K562 (cell line): ENCODE data around the gene ZBTB20. TPM values are rescaled to one million over a fixed set of nuclear protein-coding genes. Genes with fewer than 3 reads are reported as not detected.

Experiments
- ATAC-seq: fragments of 200-7000 bp; cut with Tn5 transposase; 3 replicates; pipeline ENCODE4 v1.9.1; 2020; ENCODE audit warnings: moderate library complexity
- BruUV-seq: library from RNA; stranded (reverse); fragments of 400-500 nt; replicated peaks from 2 replicates; lab custom pipeline; 2021; lab: Mats Ljungman, UMichigan
- CTCF ChIA-PET: fragments of 300-600 bp; formaldehyde crosslinking; extraction: SDS; loops from one replicate; lab custom pipeline; 2021; ENCODE audit warnings: low intra/inter-chr PET ratio; lab: Yijun Ruan, JAX
- POLR2A ChIA-PET: fragments of 300-600, 350-650 bp; sonication (Branson Sonifier 250); formaldehyde crosslinking; extraction: SDS; loops from one replicate; lab custom pipeline; 2021; ENCODE audit warnings: antibody characterized with exemption, inconsistent platforms; lab: Yijun Ruan, JAX
- DNase-seq, 4 experiments: peaks; one replicate each; pipeline versions ENCODE4 v3.0.0 to v3.0.0-alpha.2; 2011 to 2018; ENCODE audit warnings: low spot score in 3 of 4, mixed read lengths in 3 of 4; ENCODE audit errors: extremely low read depth in 1 of 4
- FAIRE-seq: peaks from 2 replicates; lab custom pipeline; 2011; peaks lifted over from hg19 to GRCh38; lab: Jason Lieb, UNC
- H2AFZ ChIP-seq: 2 replicates; pipeline ENCODE4 v1.6.0; 2011; ENCODE audit warnings: low read depth, low read length, control low read depth, inconsistent platforms
- H3K27ac ChIP-seq: fragments of 200-600 bp; 3 replicates; pipeline ENCODE4 v1.8.0; 2011; ENCODE audit warnings: low read depth, mild to moderate bottlenecking, control low read depth, inconsistent platforms, low read length, moderate library complexity, mixed read lengths; ENCODE audit errors: extremely low read depth
- H3K27me3 ChIP-seq, 2 experiments: fragments of 300-600 bp in 1 of 2; 2 replicates in 1 of 2; 3 replicates in 1 of 2; pipeline versions ENCODE4 v1.6.0 to v1.8.0; 2011; ENCODE audit warnings: inconsistent platforms in 2 of 2, low read length in 2 of 2, mild to moderate bottlenecking in 1 of 2, mixed read lengths in 1 of 2, moderate library complexity in 1 of 2; ENCODE audit not compliant: control insufficient read depth in 2 of 2, insufficient read depth in 2 of 2
- H3K36me3 ChIP-seq: fragments of 300-600 bp; 3 replicates; pipeline ENCODE4 v1.8.0; 2011; ENCODE audit warnings: mild to moderate bottlenecking, low read length, inconsistent platforms; ENCODE audit not compliant: control insufficient read depth, insufficient read depth
- H3K4me1 ChIP-seq, 2 experiments: fragments of 200-600 bp in 1 of 2; replicated peaks in 1 of 2; 2 replicates in 1 of 2; 3 replicates in 1 of 2; pipeline versions ENCODE4 v1.5.1 to v1.8.0; 2011; ENCODE audit warnings: inconsistent platforms in 2 of 2, low read length in 2 of 2, mild to moderate bottlenecking in 1 of 2, mixed read lengths in 1 of 2, moderate library complexity in 1 of 2; ENCODE audit not compliant: control insufficient read depth in 2 of 2, insufficient read depth in 2 of 2
- H3K4me2 ChIP-seq: 2 replicates; pipeline ENCODE4 v1.6.1; 2011; ENCODE audit warnings: low read length, control low read depth, inconsistent platforms, mixed read lengths; ENCODE audit not compliant: insufficient read depth
- H3K4me3 ChIP-seq: fragments of 200-600 bp; sonication (generic), shearing (Covaris generic); 2 replicates; pipeline ENCODE4 v1.5.1; 2016; ENCODE audit warnings: control low read depth, inconsistent platforms
- H3K79me2 ChIP-seq: fragments of 200-600 bp; 3 replicates; pipeline ENCODE4 v1.8.0; 2011; ENCODE audit warnings: low read length, inconsistent platforms; ENCODE audit not compliant: control insufficient read depth, insufficient read depth
- H3K9ac ChIP-seq, 2 experiments: 2 replicates each; pipeline versions ENCODE4 v1.6.0 to v1.6.1; 2011; ENCODE audit warnings: low read depth in 2 of 2, low read length in 2 of 2, control low read depth in 1 of 2, inconsistent platforms in 1 of 2, mild to moderate bottlenecking in 1 of 2, mixed read lengths in 1 of 2; ENCODE audit not compliant: insufficient read depth in 1 of 2
- H3K9me1 ChIP-seq: one replicate; pipeline ENCODE4 v1.6.0; 2011; ENCODE audit warnings: inconsistent platforms, mild to moderate bottlenecking, low read length, moderate library complexity; ENCODE audit not compliant: control insufficient read depth, insufficient read depth
- H3K9me3 ChIP-seq: replicated peaks from 2 replicates; pipeline ENCODE4 v1.5.1; 2011; ENCODE audit warnings: low read depth, low read length, inconsistent platforms; ENCODE audit not compliant: control insufficient read depth, insufficient read depth
- H4K20me1 ChIP-seq: replicated peaks from 2 replicates; pipeline ENCODE4 v1.6.1; 2011; ENCODE audit warnings: low read length, inconsistent platforms, mixed read lengths; ENCODE audit not compliant: control insufficient read depth, insufficient read depth
- HNRNPK ChIP-seq: fragments of 200-400 bp; formaldehyde crosslinking; IDR thresholded peaks from one replicate; pipeline ENCODE4 v1.6.1; 2018; ENCODE audit warnings: mild to moderate bottlenecking, low read depth, low read length; ENCODE audit not compliant: poor library complexity, severe bottlenecking
- HSF4 ChIP-seq: fragments of 250-450 bp; sonication (Bioruptor Pico); IDR thresholded peaks from 2 replicates; pipeline ENCODE4 v2.1.2; 2022; ENCODE audit warnings: mild to moderate bottlenecking, moderate library complexity, borderline replicate concordance
- PCBP2 ChIP-seq: fragments of 200-400 bp; formaldehyde crosslinking; IDR thresholded peaks from 2 replicates; pipeline ENCODE4 v1.6.1; 2018; ENCODE audit warnings: low read length, low read depth, mild to moderate bottlenecking, moderate library complexity; ENCODE audit not compliant: poor library complexity, severe bottlenecking
- WGBS: fragments of 100-300 bp; shearing (Covaris generic); methylation state at CpG from one replicate; pipeline ENCODE4 v1.1.6; 2016; ENCODE audit warnings: low coverage, mixed read lengths; ENCODE audit not compliant: insufficient coverage; ENCODE audit errors: missing lambda C conversion rate; 5-methylcytosine and 5-hydroxymethylcytosine counted together
- in situ Hi-C: fragments of 300-500 bp; cut with MboI; formaldehyde crosslinking; loops from 4 replicates; pipeline ENCODE4 v1.15.0; 2018; ENCODE audit warnings: inconsistent platforms, mixed read lengths
- intact Hi-C: fragments of 100-400 bp; cut with micrococcal nuclease; formaldehyde crosslinking; loops from 2 replicates; pipeline ENCODE4 v1.14.2; 2022
- polyA plus RNA-seq, 8 experiments: library from polyadenylated mRNA; depleted of rRNA in 4 of 8; stranded (reverse) in 5 of 8; unstranded in 3 of 8; fragments of >200 nt; fragmentation: Nextera tagmentation in 2 of 8; fragmentation: Illumina TruSeq in 1 of 8; extraction: Ambion mirVana in 2 of 8; extraction: Trizol in 1 of 8; gene quantifications; 2 replicates each; pipeline versions ENCODE4 v1.2.1 to v1.2.3, GENCODE V29; 2011 to 2014; ENCODE audit warnings: inconsistent platforms in 1 of 8, missing spikeins in 1 of 8
- total RNA-seq, 7 experiments: library from RNA; depleted of rRNA in 6 of 7; stranded (reverse); fragments of >200 nt in 6 of 7; fragmentation: Illumina TruSeq in 2 of 7; extraction: Trizol in 2 of 7; gene quantifications; 2 replicates each; pipeline versions ENCODE4 v1.2.1 to v1.2.3, GENCODE V29; 2011 to 2021; ENCODE audit warnings: low replicate concordance in 1 of 7
- TF ChIP-seq, protein P1 (sequence below): fragments of 250-450 bp; sonication (Bioruptor Pico); IDR thresholded peaks from 2 replicates; pipeline ENCODE4 v1.4.0; 2020; ENCODE audit warnings: mild to moderate bottlenecking

Gene ZBTB20
- total and polyA plus RNA-seq, 9 of the 15 experiments (the other 6 are each of a cell fraction or from before 2014, with no cell fraction given), result 0.17 to 1.7 (median 0.45) TPM

DNA sequence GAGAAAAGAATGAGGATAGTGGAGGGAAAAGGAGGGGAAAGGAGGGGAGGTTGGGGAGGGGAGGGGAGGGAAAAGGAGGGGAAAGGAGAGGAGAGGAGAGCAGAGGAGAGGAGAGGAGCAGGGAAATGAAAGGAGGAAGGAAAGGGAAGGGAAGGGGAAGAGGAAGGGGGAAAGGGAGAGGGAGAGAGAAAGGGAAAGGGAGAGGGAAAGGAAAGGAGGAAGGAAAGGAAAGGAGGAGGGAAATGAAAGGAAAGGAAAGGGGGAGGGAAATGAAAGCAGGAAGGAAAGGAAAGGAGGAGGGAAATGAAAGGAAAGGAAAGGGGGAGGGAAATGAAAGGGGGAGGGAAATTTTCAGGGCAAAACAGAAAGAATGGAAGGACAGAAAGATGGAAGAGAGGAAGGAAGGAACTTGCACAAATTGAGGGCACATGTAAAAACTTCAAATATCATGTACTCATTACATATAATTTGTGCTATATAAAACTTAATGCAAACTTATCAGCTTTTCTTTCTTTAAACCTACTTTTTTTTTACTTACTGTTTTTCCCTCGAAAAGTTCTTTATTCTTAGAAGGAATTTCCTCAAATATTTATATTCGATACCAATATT is 148.0 kb downstream of the ZBTB20 start:
- TF ChIP-seq HNRNPK (peak; percentile 38), PCBP2 (peak; percentile 53), HSF4 (CRISPR knock-in tag) (no peak)
- TF ChIP-seq, protein P1, sequence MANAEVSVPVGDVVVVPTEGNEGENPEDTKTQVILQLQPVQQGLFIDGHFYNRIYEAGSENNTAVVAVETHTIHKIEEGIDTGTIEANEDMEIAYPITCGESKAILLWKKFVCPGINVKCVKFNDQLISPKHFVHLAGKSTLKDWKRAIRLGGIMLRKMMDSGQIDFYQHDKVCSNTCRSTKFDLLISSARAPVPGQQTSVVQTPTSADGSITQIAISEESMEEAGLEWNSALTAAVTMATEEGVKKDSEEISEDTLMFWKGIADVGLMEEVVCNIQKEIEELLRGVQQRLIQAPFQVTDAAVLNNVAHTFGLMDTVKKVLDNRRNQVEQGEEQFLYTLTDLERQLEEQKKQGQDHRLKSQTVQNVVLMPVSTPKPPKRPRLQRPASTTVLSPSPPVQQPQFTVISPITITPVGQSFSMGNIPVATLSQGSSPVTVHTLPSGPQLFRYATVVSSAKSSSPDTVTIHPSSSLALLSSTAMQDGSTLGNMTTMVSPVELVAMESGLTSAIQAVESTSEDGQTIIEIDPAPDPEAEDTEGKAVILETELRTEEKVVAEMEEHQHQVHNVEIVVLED, result no peak
- POLR2A ChIA-PET, result interaction anchor here (0.5 kb wide), 1 partner anchor 1741 kb away, joined by 3 read pairs; no protein-coding TSS in a partner anchor
- Histone ChIP-seq H3K27ac (no peak overlapping the region), H3K4me3 (no peak overlapping the region), H2AFZ (no peak overlapping the region), H3K9ac (no peak overlapping the region), H3K36me3 (no peaks in the 10 kb centered on the region), H3K9me1 (no peaks in the 10 kb centered on the region), H3K9me3 (no peaks in the 10 kb centered on the region), H3K4me2 (no peak overlapping the region), H3K79me2 (no peaks in the 10 kb centered on the region), H4K20me1 (no peaks in the 10 kb centered on the region), H3K4me1 (no peaks in the 10 kb centered on the region), H3K27me3 (no peaks in the 10 kb centered on the region)
- in situ Hi-C loops (no loop called here), intact Hi-C loops (no loop called here)
- no peak for ATAC-seq
- BruUV-seq, result no TSS peak
- FAIRE-seq, result no peak
- WGBS, result 0% methylated on average over 2 of the region's 2 CpGs
- DNase-seq, result no peak
- CTCF ChIA-PET, result interaction anchor here (0.6 kb wide), 1 partner anchor 54 kb away, joined by 3 read pairs; no protein-coding TSS in a partner anchor
